ENCODE results near the gene FBXL16. TPM values are rescaled to one million over a fixed set of nuclear protein-coding genes. Genes with fewer than 3 reads are reported as not detected.

Gene FBXL16
- total and polyA plus RNA-seq, 9 of the 15 experiments (the other 6 are each of a cell fraction or from before 2014, with no cell fraction given): 0.21 to 8.2 (median 1.7) TPM

DNA sequence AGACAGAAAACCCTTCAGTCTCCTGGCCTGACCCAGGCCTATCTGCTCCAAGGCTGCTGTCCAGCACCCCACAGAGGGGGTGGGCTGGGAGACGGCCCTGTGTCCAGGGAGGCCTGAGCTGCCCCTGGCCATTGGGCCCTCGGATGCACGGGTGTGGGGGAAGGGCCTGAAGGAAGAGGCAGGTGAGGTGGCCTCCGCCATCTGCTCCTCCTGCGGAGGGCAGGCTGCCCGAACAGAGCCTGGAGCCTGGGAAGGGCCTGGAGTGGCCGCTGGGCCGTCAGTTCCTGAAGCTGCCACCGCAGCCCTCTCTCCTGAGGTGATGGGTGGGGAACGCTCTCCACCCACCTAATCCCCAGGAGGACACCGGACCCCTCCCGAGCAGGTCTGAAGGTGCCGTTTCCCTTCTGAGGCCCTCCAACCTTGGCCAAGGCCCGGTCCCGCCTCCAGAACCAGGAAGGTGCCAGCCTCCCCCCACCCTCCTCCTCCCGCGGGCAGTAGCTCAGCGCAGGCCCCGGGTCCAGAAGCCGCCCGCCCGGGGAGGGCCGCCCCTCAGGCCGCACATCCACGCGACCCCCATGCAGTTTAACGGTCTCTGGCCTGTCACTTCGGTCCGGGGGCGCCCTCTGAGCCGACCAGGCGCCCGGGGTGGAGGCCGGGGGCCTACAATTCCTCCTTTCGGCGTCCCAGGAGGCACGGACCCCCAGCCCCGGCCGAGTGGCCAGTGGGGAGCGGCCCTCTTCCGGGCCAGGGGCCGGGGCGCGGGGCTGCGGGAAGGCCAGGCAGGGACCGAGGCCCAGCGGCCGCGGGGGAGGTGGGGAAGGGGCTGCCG lies 835 bp downstream of the FBXL16 start:
- no peak overlapping the region for H3K4me2 ChIP-seq (ENCODE audit: insufficient read depth, low read length)

More for the DNA sequence above, 835 bp downstream of the FBXL16 start:
- H4K20me1 ChIP-seq (replicated peaks; ENCODE audit: control insufficient read depth, insufficient read depth, low read length): peaks cover 41% of the 10 kb centered on the region
- H3K4me1 ChIP-seq (replicated peaks in 1 of 2; ENCODE audit: control insufficient read depth in 2 of 2, insufficient read depth in 2 of 2, low read length in 2 of 2): peaks cover 0 to 65% of the 10 kb centered on the region in 2 experiments; a peak in 3 of 5 replicates
- TF ChIP-seq FIP1L1 (IDR thresholded peaks at IDR 0.05; ENCODE audit: low read depth, low read length, poor library complexity, severe bottlenecking) (peak; percentile 34), NCOA2 (IDR thresholded peaks at IDR 0.05; ENCODE audit: partially characterized antibody in 2 of 2) (no peak), EHMT2 (IDR thresholded peaks at IDR 0.05) (peak; percentile 73; the same call in 1 of the 2 replicates), MIER1 (IDR thresholded peaks at IDR 0.05; ENCODE audit: low read depth) (0 out of 2 replicates have a peak, but pooled peaks have one; percentile 29)
- TF ChIP-seq, protein P1, sequence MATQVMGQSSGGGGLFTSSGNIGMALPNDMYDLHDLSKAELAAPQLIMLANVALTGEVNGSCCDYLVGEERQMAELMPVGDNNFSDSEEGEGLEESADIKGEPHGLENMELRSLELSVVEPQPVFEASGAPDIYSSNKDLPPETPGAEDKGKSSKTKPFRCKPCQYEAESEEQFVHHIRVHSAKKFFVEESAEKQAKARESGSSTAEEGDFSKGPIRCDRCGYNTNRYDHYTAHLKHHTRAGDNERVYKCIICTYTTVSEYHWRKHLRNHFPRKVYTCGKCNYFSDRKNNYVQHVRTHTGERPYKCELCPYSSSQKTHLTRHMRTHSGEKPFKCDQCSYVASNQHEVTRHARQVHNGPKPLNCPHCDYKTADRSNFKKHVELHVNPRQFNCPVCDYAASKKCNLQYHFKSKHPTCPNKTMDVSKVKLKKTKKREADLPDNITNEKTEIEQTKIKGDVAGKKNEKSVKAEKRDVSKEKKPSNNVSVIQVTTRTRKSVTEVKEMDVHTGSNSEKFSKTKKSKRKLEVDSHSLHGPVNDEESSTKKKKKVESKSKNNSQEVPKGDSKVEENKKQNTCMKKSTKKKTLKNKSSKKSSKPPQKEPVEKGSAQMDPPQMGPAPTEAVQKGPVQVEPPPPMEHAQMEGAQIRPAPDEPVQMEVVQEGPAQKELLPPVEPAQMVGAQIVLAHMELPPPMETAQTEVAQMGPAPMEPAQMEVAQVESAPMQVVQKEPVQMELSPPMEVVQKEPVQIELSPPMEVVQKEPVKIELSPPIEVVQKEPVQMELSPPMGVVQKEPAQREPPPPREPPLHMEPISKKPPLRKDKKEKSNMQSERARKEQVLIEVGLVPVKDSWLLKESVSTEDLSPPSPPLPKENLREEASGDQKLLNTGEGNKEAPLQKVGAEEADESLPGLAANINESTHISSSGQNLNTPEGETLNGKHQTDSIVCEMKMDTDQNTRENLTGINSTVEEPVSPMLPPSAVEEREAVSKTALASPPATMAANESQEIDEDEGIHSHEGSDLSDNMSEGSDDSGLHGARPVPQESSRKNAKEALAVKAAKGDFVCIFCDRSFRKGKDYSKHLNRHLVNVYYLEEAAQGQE (IDR thresholded peaks at IDR 0.05; ENCODE audit: borderline replicate concordance): peak; percentile 81
- TF ChIP-seq, protein P1 (CRISPR knock-in tag; IDR thresholded peaks at IDR 0.05; ENCODE audit: low read depth): 0 out of 2 replicates have a peak, but pooled peaks have one; percentile 56
- H3K9ac ChIP-seq (ENCODE audit: insufficient read depth in 1 of 2, low read depth in 2 of 2, low read length in 2 of 2): 0 out of 4 replicates have a peak overlapping the region, but pooled peaks of 1 of the 2 experiments have one; percentile 26
- CTCF ChIA-PET (ENCODE audit: low intra/inter-chr PET ratio): no interaction called here
- H3K9me1 ChIP-seq (ENCODE audit: control insufficient read depth, insufficient read depth, low read length): peaks cover 6% of the 10 kb centered on the region
- ATAC-seq: peak; percentile 23; the same call in 2 of the 3 replicates
- H2AFZ ChIP-seq (ENCODE audit: low read depth, low read length): no peak overlapping the region
- H3K36me3 ChIP-seq (ENCODE audit: control insufficient read depth, insufficient read depth, low read length): no peaks in the 10 kb centered on the region
- H3K9me3 ChIP-seq (replicated peaks; ENCODE audit: control insufficient read depth, insufficient read depth, low read depth, low read length): no peaks in the 10 kb centered on the region
- no peak overlapping the region for H3K27ac ChIP-seq (ENCODE audit: extremely low read depth, low read depth, low read length)
- H3K4me3 ChIP-seq: no peak overlapping the region
- H3K27me3 ChIP-seq (ENCODE audit: control insufficient read depth in 2 of 2, insufficient read depth in 2 of 2, low read length in 2 of 2): peaks cover 8 to 59% of the 10 kb centered on the region in 2 experiments; a peak in 4 of 5 replicates
- no peak for FAIRE-seq
- POLR2A ChIA-PET: interaction anchor here (1.1 to 1.4 kb wide), 2 partner anchors 16 to 36 kb away, joined by 3 to 5 read pairs; partner anchors contain the start of genes ANTKMT and CIAO3
- in situ Hi-C loops (cut with MboI) (no loop called here), intact Hi-C loops (cut with micrococcal nuclease) (no loop called here)
- no peaks in the 10 kb centered on the region for H3K79me2 ChIP-seq (ENCODE audit: control insufficient read depth, insufficient read depth, low read length)
- BruUV-seq (replicated peaks): no TSS peak
- 38% methylated on average over 37 of the region's 50 CpGs for WGBS (ENCODE audit: insufficient coverage, low coverage, missing lambda C conversion rate)
- DNase-seq (ENCODE audit: extremely low read depth in 1 of 4, low spot score in 3 of 4): no peak

Data from K562 (cell line).